K562 (cell line): ENCODE data around the gene PCNX2. TPM values are rescaled to one million over a fixed set of nuclear protein-coding genes. Genes with fewer than 3 reads are reported as not detected.

ENCODE experiments used
- ATAC-seq: fragments of 200-7000 bp; cut with Tn5 transposase; 3 replicates; pipeline ENCODE4 v1.9.1; 2020; ENCODE audit warnings: moderate library complexity
- BruUV-seq: library from RNA; stranded (reverse); fragments of 400-500 nt; replicated peaks from 2 replicates; lab custom pipeline; 2021; lab: Mats Ljungman, UMichigan
- CTCF ChIA-PET: fragments of 300-600 bp; formaldehyde crosslinking; extraction: SDS; loops from one replicate; lab custom pipeline; 2021; ENCODE audit warnings: low intra/inter-chr PET ratio; lab: Yijun Ruan, JAX
- POLR2A ChIA-PET: fragments of 300-600, 350-650 bp; sonication (Branson Sonifier 250); formaldehyde crosslinking; extraction: SDS; loops from one replicate; lab custom pipeline; 2021; ENCODE audit warnings: antibody characterized with exemption, inconsistent platforms; lab: Yijun Ruan, JAX
- DNase-seq, 4 experiments: peaks; one replicate each; pipeline versions ENCODE4 v3.0.0 to v3.0.0-alpha.2; 2011 to 2018; ENCODE audit warnings: low spot score in 3 of 4, mixed read lengths in 3 of 4; ENCODE audit errors: extremely low read depth in 1 of 4
- FAIRE-seq: peaks from 2 replicates; lab custom pipeline; 2011; peaks lifted over from hg19 to GRCh38; lab: Jason Lieb, UNC
- H2AFZ ChIP-seq: 2 replicates; pipeline ENCODE4 v1.6.0; 2011; ENCODE audit warnings: low read depth, low read length, control low read depth, inconsistent platforms
- H3K27ac ChIP-seq: fragments of 200-600 bp; 3 replicates; pipeline ENCODE4 v1.8.0; 2011; ENCODE audit warnings: low read depth, mild to moderate bottlenecking, control low read depth, inconsistent platforms, low read length, moderate library complexity, mixed read lengths; ENCODE audit errors: extremely low read depth
- H3K27me3 ChIP-seq, 2 experiments: fragments of 300-600 bp in 1 of 2; 2 replicates in 1 of 2; 3 replicates in 1 of 2; pipeline versions ENCODE4 v1.6.0 to v1.8.0; 2011; ENCODE audit warnings: inconsistent platforms in 2 of 2, low read length in 2 of 2, mild to moderate bottlenecking in 1 of 2, mixed read lengths in 1 of 2, moderate library complexity in 1 of 2; ENCODE audit not compliant: control insufficient read depth in 2 of 2, insufficient read depth in 2 of 2
- H3K36me3 ChIP-seq: fragments of 300-600 bp; 3 replicates; pipeline ENCODE4 v1.8.0; 2011; ENCODE audit warnings: mild to moderate bottlenecking, low read length, inconsistent platforms; ENCODE audit not compliant: control insufficient read depth, insufficient read depth
- H3K4me1 ChIP-seq, 2 experiments: fragments of 200-600 bp in 1 of 2; replicated peaks in 1 of 2; 2 replicates in 1 of 2; 3 replicates in 1 of 2; pipeline versions ENCODE4 v1.5.1 to v1.8.0; 2011; ENCODE audit warnings: inconsistent platforms in 2 of 2, low read length in 2 of 2, mild to moderate bottlenecking in 1 of 2, mixed read lengths in 1 of 2, moderate library complexity in 1 of 2; ENCODE audit not compliant: control insufficient read depth in 2 of 2, insufficient read depth in 2 of 2
- H3K4me2 ChIP-seq: 2 replicates; pipeline ENCODE4 v1.6.1; 2011; ENCODE audit warnings: low read length, control low read depth, inconsistent platforms, mixed read lengths; ENCODE audit not compliant: insufficient read depth
- H3K4me3 ChIP-seq: fragments of 200-600 bp; sonication (generic), shearing (Covaris generic); 2 replicates; pipeline ENCODE4 v1.5.1; 2016; ENCODE audit warnings: control low read depth, inconsistent platforms
- H3K79me2 ChIP-seq: fragments of 200-600 bp; 3 replicates; pipeline ENCODE4 v1.8.0; 2011; ENCODE audit warnings: low read length, inconsistent platforms; ENCODE audit not compliant: control insufficient read depth, insufficient read depth
- H3K9ac ChIP-seq, 2 experiments: 2 replicates each; pipeline versions ENCODE4 v1.6.0 to v1.6.1; 2011; ENCODE audit warnings: low read depth in 2 of 2, low read length in 2 of 2, control low read depth in 1 of 2, inconsistent platforms in 1 of 2, mild to moderate bottlenecking in 1 of 2, mixed read lengths in 1 of 2; ENCODE audit not compliant: insufficient read depth in 1 of 2
- H3K9me1 ChIP-seq: one replicate; pipeline ENCODE4 v1.6.0; 2011; ENCODE audit warnings: inconsistent platforms, mild to moderate bottlenecking, low read length, moderate library complexity; ENCODE audit not compliant: control insufficient read depth, insufficient read depth
- H3K9me3 ChIP-seq: replicated peaks from 2 replicates; pipeline ENCODE4 v1.5.1; 2011; ENCODE audit warnings: low read depth, low read length, inconsistent platforms; ENCODE audit not compliant: control insufficient read depth, insufficient read depth
- H4K20me1 ChIP-seq: replicated peaks from 2 replicates; pipeline ENCODE4 v1.6.1; 2011; ENCODE audit warnings: low read length, inconsistent platforms, mixed read lengths; ENCODE audit not compliant: control insufficient read depth, insufficient read depth
- CC2D1A ChIP-seq: fragments of 450-650 bp; IDR thresholded peaks from 2 replicates; pipeline ENCODE4 v1.6.1; 2017; ENCODE audit warnings: mild to moderate bottlenecking
- E2F3 ChIP-seq: fragments of 250-450 bp; sonication (Bioruptor Pico); IDR thresholded peaks from 2 replicates; pipeline ENCODE4 v1.4.0; 2020; ENCODE audit warnings: mild to moderate bottlenecking
- FOSL1 ChIP-seq: fragments of 200-800 bp; sonication (Bioruptor generic); conservative IDR thresholded peaks from 2 replicates; pipeline ENCODE4 v1.6.1; 2016; ENCODE audit warnings: missing genetic modification characterization, missing compliant biosample characterization
- GATAD2A ChIP-seq: fragments of 450-650 bp; IDR thresholded peaks from 2 replicates; pipeline ENCODE4 v1.6.1; 2017
- KDM1A ChIP-seq, 2 experiments: fragments of 450-650 bp; IDR thresholded peaks; 2 replicates each; pipeline ENCODE4 v1.6.1; 2016; ENCODE audit warnings: mild to moderate bottlenecking in 2 of 2
- KLF16 ChIP-seq: IDR thresholded peaks from 2 replicates; pipeline ENCODE4 v1.6.1; 2016; ENCODE audit warnings: antibody characterized with exemption
- PHB ChIP-seq: fragments of 250-450 bp; sonication (Bioruptor Pico); IDR thresholded peaks from 2 replicates; pipeline ENCODE4 v1.5.0; 2021
- RBBP5 ChIP-seq: fragments of 200-600 bp; sonication (generic); IDR thresholded peaks from 2 replicates; pipeline ENCODE4 v1.6.1; 2012; ENCODE audit warnings: borderline replicate concordance, mild to moderate bottlenecking, low read length, control low read depth, inconsistent platforms; ENCODE audit not compliant: insufficient read depth, poor library complexity, severe bottlenecking
- SMARCB1 ChIP-seq: IDR thresholded peaks from 2 replicates; pipeline ENCODE4 v1.6.1; 2011; ENCODE audit warnings: improper control_type of control experiment, low read depth; ENCODE audit not compliant: insufficient read length
- SMARCC2 ChIP-seq: fragments of 450-650 bp; IDR thresholded peaks from 2 replicates; pipeline ENCODE4 v1.6.1; 2017; ENCODE audit warnings: antibody characterized with exemption, moderate library complexity, mild to moderate bottlenecking, low read depth
- ZKSCAN8 ChIP-seq: fragments of 200-800 bp; sonication (Bioruptor generic); IDR thresholded peaks from 2 replicates; pipeline ENCODE4 v1.6.1; 2016; ENCODE audit warnings: missing genetic modification characterization, missing compliant biosample characterization
- ZNF174 ChIP-seq: fragments of 250-450 bp; sonication (Bioruptor Pico); IDR thresholded peaks from 2 replicates; pipeline ENCODE4 v1.4.0; 2020; ENCODE audit warnings: mild to moderate bottlenecking
- ZNF589 ChIP-seq: fragments of 200-800 bp; sonication (Bioruptor generic); IDR thresholded peaks from 2 replicates; pipeline ENCODE4 v1.6.1; 2016; ENCODE audit warnings: low read depth, missing genetic modification characterization, missing compliant biosample characterization
- ZNF785 ChIP-seq: fragments of 250-450 bp; sonication (Bioruptor Pico); IDR thresholded peaks from 2 replicates; pipeline ENCODE4 v1.4.0; 2020; ENCODE audit warnings: mild to moderate bottlenecking
- WGBS: fragments of 100-300 bp; shearing (Covaris generic); methylation state at CpG from one replicate; pipeline ENCODE4 v1.1.6; 2016; ENCODE audit warnings: low coverage, mixed read lengths; ENCODE audit not compliant: insufficient coverage; ENCODE audit errors: missing lambda C conversion rate; 5-methylcytosine and 5-hydroxymethylcytosine counted together
- in situ Hi-C: fragments of 300-500 bp; cut with MboI; formaldehyde crosslinking; loops from 4 replicates; pipeline ENCODE4 v1.15.0; 2018; ENCODE audit warnings: inconsistent platforms, mixed read lengths
- intact Hi-C: fragments of 100-400 bp; cut with micrococcal nuclease; formaldehyde crosslinking; loops from 2 replicates; pipeline ENCODE4 v1.14.2; 2022
- polyA plus RNA-seq, 8 experiments: library from polyadenylated mRNA; depleted of rRNA in 4 of 8; stranded (reverse) in 5 of 8; unstranded in 3 of 8; fragments of >200 nt; fragmentation: Nextera tagmentation in 2 of 8; fragmentation: Illumina TruSeq in 1 of 8; extraction: Ambion mirVana in 2 of 8; extraction: Trizol in 1 of 8; gene quantifications; 2 replicates each; pipeline versions ENCODE4 v1.2.1 to v1.2.3, GENCODE V29; 2011 to 2014; ENCODE audit warnings: inconsistent platforms in 1 of 8, missing spikeins in 1 of 8
- total RNA-seq, 7 experiments: library from RNA; depleted of rRNA in 6 of 7; stranded (reverse); fragments of >200 nt in 6 of 7; fragmentation: Illumina TruSeq in 2 of 7; extraction: Trizol in 2 of 7; gene quantifications; 2 replicates each; pipeline versions ENCODE4 v1.2.1 to v1.2.3, GENCODE V29; 2011 to 2021; ENCODE audit warnings: low replicate concordance in 1 of 7
- TF ChIP-seq, protein P1 (sequence below): fragments of 450-650 bp; formaldehyde crosslinking; IDR thresholded peaks from 2 replicates; pipeline ENCODE4 v1.4.0; 2020; ENCODE audit warnings: mild to moderate bottlenecking, moderate library complexity
- TF ChIP-seq, protein P2 (sequence below): fragments of 450-650 bp; formaldehyde crosslinking; conservative IDR thresholded peaks from 2 replicates; pipeline ENCODE4 v1.4.0; 2022; ENCODE audit warnings: mild to moderate bottlenecking, missing genetic modification characterization
- TF ChIP-seq, protein P3 (sequence below): fragments of 250-450 bp; sonication (Bioruptor Pico); IDR thresholded peaks from 2 replicates; pipeline ENCODE4 v1.5.0; 2022; ENCODE audit warnings: mild to moderate bottlenecking

The PCNX2 gene
- total and polyA plus RNA-seq, 9 of the 15 experiments (the other 6 are each of a cell fraction or from before 2014, with no cell fraction given), result 0.07 to 0.33 TPM; not detected in 7

DNA sequence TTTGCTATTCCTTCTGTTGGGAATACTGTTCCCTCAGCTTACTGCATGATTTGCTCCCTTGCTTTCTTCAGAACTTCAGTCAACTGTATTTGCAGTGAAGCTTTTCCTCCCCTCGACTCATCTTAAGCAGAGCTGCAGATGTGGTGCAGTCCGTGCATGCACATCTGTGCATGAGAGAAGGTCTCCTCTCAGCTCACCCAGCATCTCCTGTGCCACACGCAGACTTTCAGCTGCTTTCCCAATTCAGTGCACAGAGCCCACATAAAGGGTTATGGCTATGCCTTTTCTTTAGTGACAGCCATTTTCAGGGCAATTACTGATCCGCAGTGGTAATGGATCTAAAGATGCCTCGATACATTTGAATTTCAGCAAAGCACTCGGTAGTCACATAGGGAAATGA lies 358.6 kb downstream of the PCNX2 start:
- ChIA-PET POLR2A (no interaction called here), CTCF (no interaction called here)
- ATAC-seq (no peak), DNase-seq (no peak), FAIRE-seq (no peak)
- in situ Hi-C loops, result no loop called here
- intact Hi-C loops, result no loop called here
- Histone ChIP-seq H3K27me3 (peaks cover 2 to 5% of the 10 kb centered on the region in 2 experiments; a peak in 1 of 5 replicates), H2AFZ (no peak overlapping the region), H4K20me1 (no peaks in the 10 kb centered on the region), H3K9me1 (no peaks in the 10 kb centered on the region), H3K27ac (no peak overlapping the region), H3K36me3 (no peaks in the 10 kb centered on the region), H3K9me3 (no peaks in the 10 kb centered on the region), H3K79me2 (no peaks in the 10 kb centered on the region), H3K4me3 (no peak overlapping the region), H3K9ac (no peak overlapping the region), H3K4me2 (no peak overlapping the region), H3K4me1 (peaks cover 0 to 9% of the 10 kb centered on the region in 2 experiments; a peak in 2 of 5 replicates)
- BruUV-seq, result no TSS peak
- WGBS, result 29% methylated on average over 6 of the region's 6 CpGs
- TF ChIP-seq SMARCB1, result no peak
- no peak for TF ChIP-seq E2F3 (CRISPR knock-in tag)
- TF ChIP-seq, protein P1, sequence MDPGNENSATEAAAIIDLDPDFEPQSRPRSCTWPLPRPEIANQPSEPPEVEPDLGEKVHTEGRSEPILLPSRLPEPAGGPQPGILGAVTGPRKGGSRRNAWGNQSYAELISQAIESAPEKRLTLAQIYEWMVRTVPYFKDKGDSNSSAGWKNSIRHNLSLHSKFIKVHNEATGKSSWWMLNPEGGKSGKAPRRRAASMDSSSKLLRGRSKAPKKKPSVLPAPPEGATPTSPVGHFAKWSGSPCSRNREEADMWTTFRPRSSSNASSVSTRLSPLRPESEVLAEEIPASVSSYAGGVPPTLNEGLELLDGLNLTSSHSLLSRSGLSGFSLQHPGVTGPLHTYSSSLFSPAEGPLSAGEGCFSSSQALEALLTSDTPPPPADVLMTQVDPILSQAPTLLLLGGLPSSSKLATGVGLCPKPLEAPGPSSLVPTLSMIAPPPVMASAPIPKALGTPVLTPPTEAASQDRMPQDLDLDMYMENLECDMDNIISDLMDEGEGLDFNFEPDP (CRISPR knock-in tag), result no peak
- TF ChIP-seq RBBP5, result no peak
- TF ChIP-seq GATAD2A, result no peak
- TF ChIP-seq, protein P2, sequence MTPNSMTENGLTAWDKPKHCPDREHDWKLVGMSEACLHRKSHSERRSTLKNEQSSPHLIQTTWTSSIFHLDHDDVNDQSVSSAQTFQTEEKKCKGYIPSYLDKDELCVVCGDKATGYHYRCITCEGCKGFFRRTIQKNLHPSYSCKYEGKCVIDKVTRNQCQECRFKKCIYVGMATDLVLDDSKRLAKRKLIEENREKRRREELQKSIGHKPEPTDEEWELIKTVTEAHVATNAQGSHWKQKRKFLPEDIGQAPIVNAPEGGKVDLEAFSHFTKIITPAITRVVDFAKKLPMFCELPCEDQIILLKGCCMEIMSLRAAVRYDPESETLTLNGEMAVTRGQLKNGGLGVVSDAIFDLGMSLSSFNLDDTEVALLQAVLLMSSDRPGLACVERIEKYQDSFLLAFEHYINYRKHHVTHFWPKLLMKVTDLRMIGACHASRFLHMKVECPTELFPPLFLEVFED (CRISPR knock-in tag), result no peak
- TF ChIP-seq KDM1A (IDR thresholded peaks at IDR 0.05), result no peak
- no peak for TF ChIP-seq ZKSCAN8 (CRISPR knock-in tag)
- no peak for TF ChIP-seq PHB (CRISPR knock-in tag)
- no peak for TF ChIP-seq CC2D1A
- TF ChIP-seq, protein P3, sequence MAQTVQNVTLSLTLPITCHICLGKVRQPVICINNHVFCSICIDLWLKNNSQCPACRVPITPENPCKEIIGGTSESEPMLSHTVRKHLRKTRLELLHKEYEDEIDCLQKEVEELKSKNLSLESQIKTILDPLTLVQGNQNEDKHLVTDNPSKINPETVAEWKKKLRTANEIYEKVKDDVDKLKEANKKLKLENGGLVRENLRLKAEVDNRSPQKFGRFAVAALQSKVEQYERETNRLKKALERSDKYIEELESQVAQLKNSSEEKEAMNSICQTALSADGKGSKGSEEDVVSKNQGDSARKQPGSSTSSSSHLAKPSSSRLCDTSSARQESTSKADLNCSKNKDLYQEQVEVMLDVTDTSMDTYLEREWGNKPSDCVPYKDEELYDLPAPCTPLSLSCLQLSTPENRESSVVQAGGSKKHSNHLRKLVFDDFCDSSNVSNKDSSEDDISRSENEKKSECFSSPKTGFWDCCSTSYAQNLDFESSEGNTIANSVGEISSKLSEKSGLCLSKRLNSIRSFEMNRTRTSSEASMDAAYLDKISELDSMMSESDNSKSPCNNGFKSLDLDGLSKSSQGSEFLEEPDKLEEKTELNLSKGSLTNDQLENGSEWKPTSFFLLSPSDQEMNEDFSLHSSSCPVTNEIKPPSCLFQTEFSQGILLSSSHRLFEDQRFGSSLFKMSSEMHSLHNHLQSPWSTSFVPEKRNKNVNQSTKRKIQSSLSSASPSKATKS (CRISPR knock-in tag), result no peak
- TF ChIP-seq SMARCC2, result no peak
- TF ChIP-seq ZNF785 (CRISPR knock-in tag), result no peak
- TF ChIP-seq ZNF174 (CRISPR knock-in tag), result no peak
- no peak for TF ChIP-seq FOSL1 (tag)
- TF ChIP-seq KLF16, result no peak
- no peak for TF ChIP-seq ZNF589 (CRISPR knock-in tag)
